GM12878 (cell line): Measurements from ENCODE around the gene LYRM2. TPM values are rescaled to one million over a fixed set of nuclear protein-coding genes. Genes with fewer than 3 reads are reported as not detected.

ENCODE experiments used
- ATAC-seq: fragments of 200-7000 bp; cut with Tn5 transposase; 3 replicates; pipeline ENCODE4 v1.9.1; 2020; ENCODE audit warnings: mild to moderate bottlenecking, moderate library complexity
- BruUV-seq: library from RNA; stranded (reverse); fragments of 400-500 nt; replicated peaks from 2 replicates; lab custom pipeline; 2021; lab: Mats Ljungman, UMichigan
- CTCF ChIA-PET: fragments of 300-600 bp; sonication (Branson Sonifier 250); formaldehyde crosslinking; extraction: SDS; loops from one replicate; lab custom pipeline; 2021; ENCODE audit warnings: inconsistent platforms; lab: Yijun Ruan, JAX
- POLR2A ChIA-PET: fragments of 350-600 bp; formaldehyde crosslinking; extraction: SDS; loops from one replicate; lab custom pipeline; 2021; ENCODE audit warnings: inconsistent platforms; lab: Charles Lee
- RAD21 ChIA-PET: fragments of 300-600 bp; sonication (Branson Sonifier 250); formaldehyde crosslinking; loops from one replicate; lab custom pipeline; 2023; ENCODE audit warnings: antibody characterized with exemption; ENCODE audit not compliant: unreplicated experiment; lab: Charles Lee
- SMC1A ChIA-PET: fragments of 300-600 bp; sonication (Branson Sonifier 250); formaldehyde crosslinking; loops from one replicate; lab custom pipeline; 2023; ENCODE audit not compliant: unreplicated experiment, uncharacterized antibody; lab: Charles Lee
- DNase-seq: peaks from one replicate; pipeline ENCODE4 v3.0.0-alpha.2; 2011; ENCODE audit warnings: low read depth, low spot score
- FAIRE-seq: peaks from 3 replicates; lab custom pipeline; 2011; peaks lifted over from hg19 to GRCh38; lab: Jason Lieb, UNC
- H2AFZ ChIP-seq: 2 replicates; pipeline ENCODE4 v1.6.0; 2011; ENCODE audit warnings: low read depth, low read length, control low read depth; ENCODE audit not compliant: control insufficient read depth
- H3K27ac ChIP-seq: 2 replicates; pipeline ENCODE4 v1.5.1; 2011; ENCODE audit warnings: control low read depth; ENCODE audit not compliant: control insufficient read depth, insufficient read depth
- H3K27me3 ChIP-seq, 2 experiments: replicated peaks in 1 of 2; 2 replicates each; pipeline versions ENCODE4 v1.6.0 to v1.6.1; 2011; ENCODE audit warnings: low read length in 1 of 2; ENCODE audit not compliant: control insufficient read depth in 2 of 2, insufficient read depth in 2 of 2
- H3K36me3 ChIP-seq, 2 experiments: 2 replicates each; pipeline ENCODE4 v1.5.1; 2011; ENCODE audit warnings: low read length in 1 of 2; ENCODE audit not compliant: control insufficient read depth in 2 of 2, insufficient read depth in 2 of 2
- H3K4me1 ChIP-seq: 2 replicates; pipeline ENCODE4 v1.6.1; 2011; ENCODE audit warnings: mild to moderate bottlenecking, low read length, moderate library complexity, mixed read lengths; ENCODE audit not compliant: control insufficient read depth, insufficient read depth
- H3K4me2 ChIP-seq: 2 replicates; pipeline ENCODE4 v1.6.0; 2011; ENCODE audit warnings: control low read depth; ENCODE audit not compliant: control insufficient read depth, insufficient read depth
- H3K4me3 ChIP-seq: fragments of 200-600 bp; sonication (generic); 2 replicates; pipeline ENCODE4 v1.5.1; 2016
- H3K79me2 ChIP-seq: 2 replicates; pipeline ENCODE4 v1.6.0; 2011; ENCODE audit warnings: low read length; ENCODE audit not compliant: control insufficient read depth, insufficient read depth
- H3K9ac ChIP-seq: 2 replicates; pipeline ENCODE4 v1.8.0; 2011; ENCODE audit warnings: low read length, control low read depth, mixed read lengths; ENCODE audit not compliant: control insufficient read depth, insufficient read depth
- H3K9me3 ChIP-seq: replicated peaks from 3 replicates; pipeline ENCODE4 v1.5.1; 2011; ENCODE audit warnings: mild to moderate bottlenecking, low read length; ENCODE audit not compliant: control insufficient read depth, insufficient read depth
- H4K20me1 ChIP-seq: 2 replicates; pipeline ENCODE4 v1.6.0; 2011; ENCODE audit not compliant: control insufficient read depth, insufficient read depth
- EED ChIP-seq: sonication (generic); IDR thresholded peaks from 2 replicates; pipeline ENCODE4 v1.6.1; 2016; ENCODE audit warnings: antibody characterized with exemption, low read depth
- EGR1 ChIP-seq, 2 experiments: IDR thresholded peaks; 1 replicate in 1 of 2; 2 replicates in 1 of 2; pipeline ENCODE4 v1.6.1; 2011 to 2012; ENCODE audit warnings: low read depth in 2 of 2, low read length in 2 of 2, borderline replicate concordance in 1 of 2, mild to moderate bottlenecking in 1 of 2, moderate library complexity in 1 of 2
- NR2F1 ChIP-seq: fragments of 450-650 bp; conservative IDR thresholded peaks from 2 replicates; pipeline ENCODE4 v1.6.1; 2017; ENCODE audit warnings: mild to moderate bottlenecking
- POLR2A ChIP-seq: IDR thresholded peaks from 2 replicates; pipeline ENCODE4 v1.6.1; 2011; ENCODE audit warnings: low read depth, mild to moderate bottlenecking, low read length
- SREBF1 ChIP-seq: IDR thresholded peaks from 2 replicates; pipeline ENCODE4 v1.6.1; 2012; ENCODE audit warnings: mild to moderate bottlenecking, low read length
- TCF12 ChIP-seq: IDR thresholded peaks from 2 replicates; pipeline ENCODE4 v1.6.1; 2011; ENCODE audit warnings: low read depth, mild to moderate bottlenecking, low read length
- WGBS: methylation state at CpG from one replicate; pipeline ENCODE4 v1.1.6; 2016; ENCODE audit warnings: low lambda C conversion rate; ENCODE audit not compliant: insufficient replicate concordance, insufficient coverage; ENCODE audit errors: missing lambda C conversion rate; 5-methylcytosine and 5-hydroxymethylcytosine counted together
- in situ Hi-C: fragments of 300-500 bp; cut with MboI; formaldehyde crosslinking; loops from 9 replicates; pipeline ENCODE4 v1.14.3; 2018; ENCODE audit warnings: mixed read lengths
- intact Hi-C: fragments of 100-400 bp; cut with micrococcal nuclease; formaldehyde crosslinking; loops from one replicate; pipeline ENCODE4 v1.14.2; 2022; ENCODE audit not compliant: unreplicated experiment
- polyA plus RNA-seq, 11 experiments: library from polyadenylated mRNA; depleted of rRNA in 4 of 11; unstranded in 6 of 11; stranded (reverse) in 5 of 11; fragments of >200 nt; fragmentation: Nextera tagmentation in 4 of 11; fragmentation: Illumina TruSeq in 1 of 11; extraction: Ambion mirVana in 4 of 11; extraction: Trizol in 1 of 11; gene quantifications; 1 replicate in 1 of 11; 2 replicates in 10 of 11; pipeline versions ENCODE4 v1.2.1 to v1.2.3, GENCODE V29; 2011 to 2016; ENCODE audit warnings: inconsistent platforms in 2 of 11, missing spikeins in 2 of 11, low read depth in 1 of 11
- total RNA-seq, 4 experiments: library from RNA; depleted of rRNA in 3 of 4; stranded (reverse); fragments of >200 nt in 3 of 4; fragmentation: Illumina TruSeq in 1 of 4; extraction: Trizol in 1 of 4; gene quantifications; 2 replicates each; pipeline versions ENCODE4 v1.2.1 to v1.2.3, GENCODE V29; 2013 to 2021
- TF ChIP-seq, protein P1 (sequence below): fragments of 450-650 bp; IDR thresholded peaks from 2 replicates; pipeline ENCODE4 v1.6.1; 2017; ENCODE audit warnings: antibody characterized with exemption, mild to moderate bottlenecking, moderate library complexity
- TF ChIP-seq, protein P2 (sequence below): IDR thresholded peaks from 2 replicates; pipeline ENCODE4 v1.6.1; 2012; ENCODE audit warnings: mild to moderate bottlenecking, low read depth, low read length
- TF ChIP-seq, protein P3 (sequence below): IDR thresholded peaks from 2 replicates; pipeline ENCODE4 v1.6.1; 2011; ENCODE audit warnings: low read depth, mild to moderate bottlenecking, low read length, moderate library complexity, borderline replicate concordance; ENCODE audit errors: extremely low read depth

The LYRM2 gene
- total and polyA plus RNA-seq, 10 of the 15 experiments (the other 5 are each of a cell fraction or from before 2014, with no cell fraction given) = 17.2 to 75.0 (median 30.9) TPM

DNA sequence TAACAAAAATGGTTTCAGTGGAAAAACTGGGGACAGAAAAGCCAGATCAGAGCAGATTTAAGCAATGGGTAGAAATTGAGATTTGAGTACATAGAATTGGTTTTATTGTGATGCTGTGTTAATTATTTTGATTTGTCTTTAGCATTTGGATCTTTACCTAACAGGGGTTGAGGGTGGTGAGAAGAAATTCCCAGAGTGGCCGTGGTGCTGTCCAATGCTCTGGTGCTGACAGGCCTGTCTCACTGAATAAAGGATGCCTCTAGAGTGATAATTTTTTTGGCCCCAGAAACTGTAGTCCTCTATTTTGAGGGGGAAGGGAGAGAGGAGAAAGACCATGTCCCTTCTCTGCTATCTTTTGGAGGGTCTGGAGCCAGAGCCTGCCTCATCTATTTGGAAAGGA, 79.1 kb downstream of the LYRM2 start:
- FAIRE-seq = no peak
- ATAC-seq = no peak
- POLR2A ChIA-PET = no interaction called here
- no peak overlapping the region for H3K9ac ChIP-seq
- BruUV-seq = no TSS peak
- in situ Hi-C loops (no loop called here), intact Hi-C loops (no loop called here)
- RAD21 ChIA-PET = no interaction called here
- no peaks in the 10 kb centered on the region for H3K4me1 ChIP-seq
- H3K27ac ChIP-seq = no peak overlapping the region
- no peak overlapping the region for H2AFZ ChIP-seq
- H3K9me3 ChIP-seq = no peaks in the 10 kb centered on the region
- CTCF ChIA-PET = no interaction called here
- TF ChIP-seq, protein P1, sequence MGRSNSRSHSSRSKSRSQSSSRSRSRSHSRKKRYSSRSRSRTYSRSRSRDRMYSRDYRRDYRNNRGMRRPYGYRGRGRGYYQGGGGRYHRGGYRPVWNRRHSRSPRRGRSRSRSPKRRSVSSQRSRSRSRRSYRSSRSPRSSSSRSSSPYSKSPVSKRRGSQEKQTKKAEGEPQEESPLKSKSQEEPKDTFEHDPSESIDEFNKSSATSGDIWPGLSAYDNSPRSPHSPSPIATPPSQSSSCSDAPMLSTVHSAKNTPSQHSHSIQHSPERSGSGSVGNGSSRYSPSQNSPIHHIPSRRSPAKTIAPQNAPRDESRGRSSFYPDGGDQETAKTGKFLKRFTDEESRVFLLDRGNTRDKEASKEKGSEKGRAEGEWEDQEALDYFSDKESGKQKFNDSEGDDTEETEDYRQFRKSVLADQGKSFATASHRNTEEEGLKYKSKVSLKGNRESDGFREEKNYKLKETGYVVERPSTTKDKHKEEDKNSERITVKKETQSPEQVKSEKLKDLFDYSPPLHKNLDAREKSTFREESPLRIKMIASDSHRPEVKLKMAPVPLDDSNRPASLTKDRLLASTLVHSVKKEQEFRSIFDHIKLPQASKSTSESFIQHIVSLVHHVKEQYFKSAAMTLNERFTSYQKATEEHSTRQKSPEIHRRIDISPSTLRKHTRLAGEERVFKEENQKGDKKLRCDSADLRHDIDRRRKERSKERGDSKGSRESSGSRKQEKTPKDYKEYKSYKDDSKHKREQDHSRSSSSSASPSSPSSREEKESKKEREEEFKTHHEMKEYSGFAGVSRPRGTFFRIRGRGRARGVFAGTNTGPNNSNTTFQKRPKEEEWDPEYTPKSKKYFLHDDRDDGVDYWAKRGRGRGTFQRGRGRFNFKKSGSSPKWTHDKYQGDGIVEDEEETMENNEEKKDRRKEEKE = no peak
- TF ChIP-seq, protein P2, sequence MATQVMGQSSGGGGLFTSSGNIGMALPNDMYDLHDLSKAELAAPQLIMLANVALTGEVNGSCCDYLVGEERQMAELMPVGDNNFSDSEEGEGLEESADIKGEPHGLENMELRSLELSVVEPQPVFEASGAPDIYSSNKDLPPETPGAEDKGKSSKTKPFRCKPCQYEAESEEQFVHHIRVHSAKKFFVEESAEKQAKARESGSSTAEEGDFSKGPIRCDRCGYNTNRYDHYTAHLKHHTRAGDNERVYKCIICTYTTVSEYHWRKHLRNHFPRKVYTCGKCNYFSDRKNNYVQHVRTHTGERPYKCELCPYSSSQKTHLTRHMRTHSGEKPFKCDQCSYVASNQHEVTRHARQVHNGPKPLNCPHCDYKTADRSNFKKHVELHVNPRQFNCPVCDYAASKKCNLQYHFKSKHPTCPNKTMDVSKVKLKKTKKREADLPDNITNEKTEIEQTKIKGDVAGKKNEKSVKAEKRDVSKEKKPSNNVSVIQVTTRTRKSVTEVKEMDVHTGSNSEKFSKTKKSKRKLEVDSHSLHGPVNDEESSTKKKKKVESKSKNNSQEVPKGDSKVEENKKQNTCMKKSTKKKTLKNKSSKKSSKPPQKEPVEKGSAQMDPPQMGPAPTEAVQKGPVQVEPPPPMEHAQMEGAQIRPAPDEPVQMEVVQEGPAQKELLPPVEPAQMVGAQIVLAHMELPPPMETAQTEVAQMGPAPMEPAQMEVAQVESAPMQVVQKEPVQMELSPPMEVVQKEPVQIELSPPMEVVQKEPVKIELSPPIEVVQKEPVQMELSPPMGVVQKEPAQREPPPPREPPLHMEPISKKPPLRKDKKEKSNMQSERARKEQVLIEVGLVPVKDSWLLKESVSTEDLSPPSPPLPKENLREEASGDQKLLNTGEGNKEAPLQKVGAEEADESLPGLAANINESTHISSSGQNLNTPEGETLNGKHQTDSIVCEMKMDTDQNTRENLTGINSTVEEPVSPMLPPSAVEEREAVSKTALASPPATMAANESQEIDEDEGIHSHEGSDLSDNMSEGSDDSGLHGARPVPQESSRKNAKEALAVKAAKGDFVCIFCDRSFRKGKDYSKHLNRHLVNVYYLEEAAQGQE = peak; percentile 83
- TF ChIP-seq TCF12 (no peak), EED (no peak), POLR2A (no peak), NR2F1 (no peak), EGR1 (IDR thresholded peaks at IDR 0.05; ENCODE audit: borderline replicate concordance in 1 of 2, low read depth in 2 of 2, low read length in 2 of 2) (no peak), SREBF1 (no peak)
- TF ChIP-seq, protein P3, sequence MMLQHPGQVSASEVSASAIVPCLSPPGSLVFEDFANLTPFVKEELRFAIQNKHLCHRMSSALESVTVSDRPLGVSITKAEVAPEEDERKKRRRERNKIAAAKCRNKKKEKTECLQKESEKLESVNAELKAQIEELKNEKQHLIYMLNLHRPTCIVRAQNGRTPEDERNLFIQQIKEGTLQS = no peak
- DNase-seq = no peak
- H3K79me2 ChIP-seq = no peaks in the 10 kb centered on the region
- H3K4me2 ChIP-seq = no peak overlapping the region
- WGBS = 65% methylated on average over 1 of the region's 1 CpG
- no peak overlapping the region for H3K4me3 ChIP-seq
- peaks cover 0 to 2% of the 10 kb centered on the region in 2 experiments; a peak in 1 of 4 replicates for H3K27me3 ChIP-seq
- no peaks in the 10 kb centered on the region for H3K36me3 ChIP-seq
- no peaks in the 10 kb centered on the region for H4K20me1 ChIP-seq
- SMC1A ChIA-PET = no interaction called here
